HCT116 (cell line): ENCODE measurements around the gene MAPRE2. TPM values are rescaled to one million over a fixed set of nuclear protein-coding genes. Genes with fewer than 3 reads are reported as not detected.

ENCODE experiments used
- ATAC-seq: fragments of 200-7000 bp; cut with Tn5 transposase; 2 replicates; pipeline ENCODE4 v1.9.1; 2020; ENCODE audit warnings: mild to moderate bottlenecking, moderate library complexity
- BruUV-seq: library from RNA; stranded (reverse); fragments of 400-500 nt; replicated peaks from 2 replicates; lab custom pipeline; 2021; lab: Mats Ljungman, UMichigan
- CTCF ChIA-PET: fragments of 300-600 bp; sonication (Branson Sonifier 250); formaldehyde crosslinking; loops from one replicate; lab custom pipeline; 2021; ENCODE audit warnings: antibody characterized with exemption; lab: Charles Lee
- POLR2A ChIA-PET: fragments of 300-600, 350-600 bp; sonication (Branson Sonifier 250); formaldehyde crosslinking; loops from one replicate; lab custom pipeline; 2021; ENCODE audit warnings: antibody characterized with exemption; lab: Charles Lee
- RAD21 ChIA-PET, 2 experiments: fragments of 300-600 bp; sonication (Branson Sonifier 250); formaldehyde crosslinking; loops; one replicate each; lab custom pipeline; 2023; ENCODE audit warnings: low total read pairs in 2 of 2; ENCODE audit not compliant: uncharacterized antibody in 2 of 2, unreplicated experiment in 2 of 2, low non-redundant PET in 1 of 2; lab: Charles Lee
- DNase-seq: peaks from one replicate; pipeline ENCODE4 v3.0.0-alpha.2; 2010; ENCODE audit warnings: low read depth, low spot score
- H2AFZ ChIP-seq: fragments of 200-600 bp; shearing (Covaris generic), sonication (generic); 2 replicates; pipeline ENCODE4 v1.6.1; 2017; ENCODE audit warnings: low read depth, mixed run types, mixed read lengths, antibody characterized with exemption, low read length; ENCODE audit not compliant: poor library complexity, severe bottlenecking
- H3K27ac ChIP-seq: 2 replicates; pipeline ENCODE4 v1.5.1; 2012; ENCODE audit warnings: low read depth, low read length
- H3K27me3 ChIP-seq: fragments of 200-600 bp; sonication (generic); 2 replicates; pipeline ENCODE4 v1.6.1; 2016; ENCODE audit warnings: mixed run types, low read length, mixed read lengths; ENCODE audit not compliant: insufficient read depth
- H3K36me3 ChIP-seq, 2 experiments: fragments of 200-500 bp in 1 of 2; fragments of 200-600 bp in 1 of 2; sonication (Bioruptor generic) in 1 of 2; sonication (generic) in 1 of 2; 2 replicates each; pipeline versions ENCODE4 v1.5.1 to v1.6.1; 2014 to 2016; ENCODE audit warnings: low read length in 2 of 2, inconsistent platforms in 1 of 2, mixed read lengths in 1 of 2, mixed run types in 1 of 2; ENCODE audit not compliant: insufficient read depth in 2 of 2, control insufficient read depth in 1 of 2
- H3K4me1 ChIP-seq, 2 experiments: fragments of 200-600 bp in 1 of 2; sonication (generic) in 1 of 2; 2 replicates each; pipeline versions ENCODE4 v1.5.1 to v1.6.1; 2012 to 2017; ENCODE audit warnings: low read length in 2 of 2, inconsistent platforms in 1 of 2, mild to moderate bottlenecking in 1 of 2, mixed read lengths in 1 of 2, mixed run types in 1 of 2, moderate library complexity in 1 of 2; ENCODE audit not compliant: insufficient read depth in 2 of 2, control insufficient read depth in 1 of 2
- H3K4me2 ChIP-seq: fragments of 200-600 bp; sonication (generic); 2 replicates; pipeline ENCODE4 v1.6.1; 2017; ENCODE audit warnings: mixed run types, low read length, mixed read lengths
- H3K4me3 ChIP-seq, 2 experiments: fragments of 200-600 bp in 1 of 2; sonication (generic) in 1 of 2; replicated peaks in 1 of 2; 2 replicates each; pipeline ENCODE4 v1.5.1; 2011 to 2016; ENCODE audit warnings: low read length in 2 of 2, control low read depth in 1 of 2, low read depth in 1 of 2, mild to moderate bottlenecking in 1 of 2, mixed read lengths in 1 of 2, mixed run types in 1 of 2
- H3K79me2 ChIP-seq: fragments of 200-600 bp; sonication (generic); 2 replicates; pipeline ENCODE4 v1.6.1; 2017; ENCODE audit warnings: mild to moderate bottlenecking, mixed run types, low read length, moderate library complexity, mixed read lengths; ENCODE audit not compliant: insufficient read depth
- H3K9ac ChIP-seq: fragments of 200-600 bp; sonication (generic); 2 replicates; pipeline ENCODE4 v1.6.1; 2016; ENCODE audit warnings: low read length, mixed read lengths
- H3K9me2 ChIP-seq: fragments of 200-600 bp; sonication (generic), shearing (Covaris generic); 2 replicates; pipeline ENCODE4 v1.6.1; 2017; ENCODE audit warnings: mixed run types, mild to moderate bottlenecking, moderate library complexity; ENCODE audit not compliant: insufficient read depth
- H3K9me3 ChIP-seq, 2 experiments: fragments of 200-500 bp in 1 of 2; fragments of 200-600 bp in 1 of 2; sonication (Bioruptor generic) in 1 of 2; sonication (generic) in 1 of 2; 2 replicates each; pipeline ENCODE4 v1.6.1; 2014 to 2017; ENCODE audit warnings: low read length in 2 of 2, mixed read lengths in 2 of 2, inconsistent platforms in 1 of 2, low read depth in 1 of 2, mild to moderate bottlenecking in 1 of 2, mixed run types in 1 of 2, moderate library complexity in 1 of 2; ENCODE audit not compliant: control insufficient read depth in 1 of 2, insufficient read depth in 1 of 2
- H4K20me1 ChIP-seq: fragments of 200-600 bp; sonication (generic), shearing (Covaris generic); 2 replicates; pipeline ENCODE4 v1.6.1; 2017; ENCODE audit warnings: mixed run types, mild to moderate bottlenecking, moderate library complexity; ENCODE audit not compliant: insufficient read depth
- ATF3 ChIP-seq: IDR thresholded peaks from 2 replicates; pipeline ENCODE4 v1.6.1; 2012
- CEBPB ChIP-seq: IDR thresholded peaks from 2 replicates; pipeline ENCODE4 v1.6.1; 2012; ENCODE audit warnings: low read depth
- CTCF ChIP-seq, 3 experiments: fragments of 200-600 bp in 1 of 3; sonication (generic) in 1 of 3; IDR thresholded peaks in 2 of 3; conservative IDR thresholded peaks in 1 of 3; 2 replicates each; pipeline ENCODE4 v1.5.1; 2012 to 2017; ENCODE audit warnings: low read depth in 2 of 3, low read length in 2 of 3, antibody characterized with exemption in 1 of 3, borderline replicate concordance in 1 of 3, control low read depth in 1 of 3, mild to moderate bottlenecking in 1 of 3, mixed read lengths in 1 of 3, mixed run types in 1 of 3, moderate library complexity in 1 of 3; ENCODE audit not compliant: insufficient read depth in 1 of 3
- EZH2 ChIP-seq: fragments of 200-600 bp; sonication (generic); IDR thresholded peaks from 2 replicates; pipeline ENCODE4 v1.6.1; 2017; ENCODE audit warnings: antibody characterized with exemption, mixed run types
- EZH2phosphoT487 ChIP-seq: fragments of 200-600 bp; IDR thresholded peaks from 2 replicates; pipeline ENCODE4 v1.6.1; 2018; ENCODE audit warnings: antibody characterized with exemption, borderline replicate concordance
- FOSL1 ChIP-seq: IDR thresholded peaks from 2 replicates; pipeline ENCODE4 v1.6.1; 2012; ENCODE audit warnings: low read depth
- JUND ChIP-seq: IDR thresholded peaks from 2 replicates; pipeline ENCODE4 v1.6.1; 2012
- POLR2A ChIP-seq: IDR thresholded peaks from 2 replicates; pipeline ENCODE4 v1.7.0; 2011; ENCODE audit warnings: borderline replicate concordance; ENCODE audit not compliant: insufficient read depth, insufficient read length; ENCODE audit errors: extremely low read depth
- POLR2AphosphoS5 ChIP-seq: IDR thresholded peaks from 2 replicates; pipeline ENCODE4 v1.6.1; 2011; ENCODE audit warnings: mild to moderate bottlenecking, low read depth, low read length, moderate library complexity
- SRF ChIP-seq: IDR thresholded peaks from 2 replicates; pipeline ENCODE4 v1.6.1; 2012; ENCODE audit warnings: low read depth
- YY1 ChIP-seq: IDR thresholded peaks from 2 replicates; pipeline ENCODE4 v1.6.1; 2011; ENCODE audit warnings: low read length, low read depth, moderate library complexity, mild to moderate bottlenecking; ENCODE audit not compliant: insufficient replicate concordance; ENCODE audit errors: extremely low read depth
- ZFX ChIP-seq: fragments of 450-650 bp; IDR thresholded peaks from 2 replicates; pipeline ENCODE4 v1.6.1; 2017
- intact Hi-C: fragments of 100-400 bp; cut with micrococcal nuclease; formaldehyde crosslinking; loops from 2 replicates; pipeline ENCODE4 v1.10.0; 2022
- total RNA-seq: library from RNA; stranded (reverse); gene quantifications from one replicate; pipeline ENCODE4 v1.2.1, GENCODE V29; 2021; ENCODE audit not compliant: unreplicated experiment

MAPRE2 gene
- total RNA-seq, 1 experiment from 2014 or later = 17.2 TPM

- no TSS peak for BruUV-seq
- TF ChIP-seq CTCF (IDR thresholded peaks at IDR 0.05 in 2 of 3, conservative IDR thresholded peaks at IDR 0.05 in 1 of 3; ENCODE audit: borderline replicate concordance in 1 of 3, insufficient read depth in 1 of 3, low read depth in 2 of 3, low read length in 2 of 3) (no peak), SRF (no peak), ATF3 (no peak), POLR2A (no peak), JUND (no peak), CEBPB (no peak), ZFX (no peak), YY1 (no peak), POLR2AphosphoS5 (no peak), EZH2 (no peak), EZH2phosphoT487 (no peak), FOSL1 (no peak)
- TF ChIP-seq, all 23 proteins: peak for 0
- H2AFZ ChIP-seq = no peak overlapping the region
- no peaks in the 10 kb centered on the region for H3K79me2 ChIP-seq
- intact Hi-C loops = no loop called here
- ChIA-PET POLR2A (no interaction called here), RAD21 (no interaction called here), CTCF (no interaction called here)
- no peaks in the 10 kb centered on the region for H3K27me3 ChIP-seq
- H3K4me1 ChIP-seq = no peaks in the 10 kb centered on the region
- H3K4me3 ChIP-seq = no peak overlapping the region
- DNase-seq (no peak), ATAC-seq (no peak)
- no peak overlapping the region for H3K27ac ChIP-seq
- H3K9me3 ChIP-seq = no peaks in the 10 kb centered on the region
- H3K36me3 ChIP-seq = no peaks in the 10 kb centered on the region
- H3K4me2 ChIP-seq = no peak overlapping the region
- H3K9me2 ChIP-seq = no peaks in the 10 kb centered on the region
- H3K9ac ChIP-seq = no peak overlapping the region
- no peaks in the 10 kb centered on the region for H4K20me1 ChIP-seq
Observed at GRCh38 chr18:35180455-35180854, 139.2 kb downstream of the MAPRE2 start.
